Suprapubic skin (tissue), 4 donors: ENCODE results near the gene GAB4.

Experiments
- EP300 ChIP-seq: sonication (generic); formaldehyde crosslinking; IDR thresholded peaks from one replicate; pipeline ENCODE4 v1.6.1; 2017; ENCODE audit warnings: antibody characterized with exemption
- POLR2A ChIP-seq, 2 donors: fragments of 450-650 bp; IDR thresholded peaks; one replicate each; pipeline ENCODE4 v1.6.1; 2017; ENCODE audit warnings: antibody characterized with exemption in 2 of 2, mild to moderate bottlenecking in 2 of 2, moderate library complexity in 2 of 2
- POLR2AphosphoS5 ChIP-seq, 3 donors: sonication (generic); formaldehyde crosslinking; IDR thresholded peaks; one replicate each; pipeline ENCODE4 v1.6.1; 2017; ENCODE audit warnings: antibody characterized with exemption in 3 of 3
- TF ChIP-seq, protein P1 (sequence below), 2 donors: fragments of 200-600 bp in 1 of 2; fragments of 450-650 bp in 1 of 2; sonication (generic) in 1 of 2; IDR thresholded peaks; one replicate each; pipeline ENCODE4 v1.5.1; 2016 to 2019; ENCODE audit warnings: antibody characterized with exemption in 2 of 2, mild to moderate bottlenecking in 1 of 2, moderate library complexity in 1 of 2

DNA sequence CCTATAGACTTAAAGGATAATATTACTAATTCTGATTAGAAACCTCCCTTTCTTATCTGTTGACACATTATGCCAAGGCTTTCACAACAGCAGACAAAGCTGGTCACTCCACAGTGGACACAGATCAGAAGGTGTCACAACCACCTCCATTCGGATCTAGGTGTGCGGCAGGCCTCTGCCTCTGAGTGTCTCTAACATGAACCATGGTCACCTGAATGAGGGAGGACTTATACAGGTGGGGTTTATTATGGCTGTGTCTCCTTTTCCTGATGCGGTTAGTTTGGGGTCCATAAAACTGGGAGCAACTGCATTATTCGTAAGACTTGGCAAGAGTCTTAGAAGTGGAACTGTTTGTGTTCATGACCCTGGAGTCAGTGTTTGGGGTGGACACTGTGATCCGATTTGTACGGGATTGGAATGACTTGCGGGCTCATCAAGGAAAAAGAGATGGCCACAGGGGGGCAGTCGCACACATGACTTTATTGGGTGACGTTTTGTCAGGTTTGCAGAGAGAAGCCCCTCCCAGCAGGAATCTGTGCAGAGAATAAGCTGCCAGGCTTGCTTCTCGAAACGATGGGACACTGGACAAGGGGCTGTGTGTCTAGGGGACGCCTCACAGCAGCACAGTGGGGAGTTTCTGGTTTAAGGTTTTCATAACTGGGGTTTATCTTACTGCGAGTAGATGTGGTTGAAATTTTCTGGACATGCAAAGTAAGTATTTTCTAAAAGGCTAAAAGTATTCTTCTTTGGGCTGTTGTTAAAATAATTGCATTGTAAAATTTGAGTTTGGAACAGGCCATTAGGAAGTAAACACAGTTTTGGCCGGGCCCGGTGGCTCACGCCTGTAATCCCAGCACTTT lies 90.6 kb downstream of the GAB4 start:
- no peak for TF ChIP-seq POLR2AphosphoS5 (IDR thresholded peaks at IDR 0.05)
- TF ChIP-seq, protein P1, sequence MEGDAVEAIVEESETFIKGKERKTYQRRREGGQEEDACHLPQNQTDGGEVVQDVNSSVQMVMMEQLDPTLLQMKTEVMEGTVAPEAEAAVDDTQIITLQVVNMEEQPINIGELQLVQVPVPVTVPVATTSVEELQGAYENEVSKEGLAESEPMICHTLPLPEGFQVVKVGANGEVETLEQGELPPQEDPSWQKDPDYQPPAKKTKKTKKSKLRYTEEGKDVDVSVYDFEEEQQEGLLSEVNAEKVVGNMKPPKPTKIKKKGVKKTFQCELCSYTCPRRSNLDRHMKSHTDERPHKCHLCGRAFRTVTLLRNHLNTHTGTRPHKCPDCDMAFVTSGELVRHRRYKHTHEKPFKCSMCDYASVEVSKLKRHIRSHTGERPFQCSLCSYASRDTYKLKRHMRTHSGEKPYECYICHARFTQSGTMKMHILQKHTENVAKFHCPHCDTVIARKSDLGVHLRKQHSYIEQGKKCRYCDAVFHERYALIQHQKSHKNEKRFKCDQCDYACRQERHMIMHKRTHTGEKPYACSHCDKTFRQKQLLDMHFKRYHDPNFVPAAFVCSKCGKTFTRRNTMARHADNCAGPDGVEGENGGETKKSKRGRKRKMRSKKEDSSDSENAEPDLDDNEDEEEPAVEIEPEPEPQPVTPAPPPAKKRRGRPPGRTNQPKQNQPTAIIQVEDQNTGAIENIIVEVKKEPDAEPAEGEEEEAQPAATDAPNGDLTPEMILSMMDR (IDR thresholded peaks at IDR 0.05), result peak in 1 of 2 donors; percentile 46
- no peak for TF ChIP-seq POLR2A (IDR thresholded peaks at IDR 0.05)
- TF ChIP-seq EP300, result no peak
